ENCODE measurements around the gene HABP2.

HABP2 gene

GRCh38 chr10:113527211-113527906, 25.5 kb upstream of the HABP2 start:
- no peak for DNase-seq

GRCh38 chr10:113528876-113529275, 24.0 kb upstream of the HABP2 start:
- no peak for DNase-seq

GRCh38 chr10:113529575-113529974, 23.3 kb upstream of the HABP2 start:
- DNase-seq, result no peak

GRCh38 chr10:113530476-113530875, 22.4 kb upstream of the HABP2 start:
- no peak for DNase-seq

- no peak for DNase-seq
These were observed 20.1 kb upstream of the HABP2 start for GRCh38 chr10:113532724-113533123.

GRCh38 chr10:113533801-113534200, 19.1 kb upstream of the HABP2 start:
- no peak for DNase-seq

GRCh38 chr10:113534423-113534822, 18.4 kb upstream of the HABP2 start:
- no peak for DNase-seq

GRCh38 chr10:113537672-113538071, 15.2 kb upstream of the HABP2 start:
- no peak for DNase-seq

- DNase-seq, result no peak
These were observed 14.7 kb upstream of the HABP2 start for GRCh38 chr10:113538151-113538550.

GRCh38 chr10:113539789-113540188, 13.1 kb upstream of the HABP2 start:
- no peak for DNase-seq

- no peak for DNase-seq
These were observed 11.9 kb upstream of the HABP2 start for GRCh38 chr10:113540845-113541548.

- DNase-seq, result no peak
These were observed 11.3 kb upstream of the HABP2 start for GRCh38 chr10:113541549-113541927.

GRCh38 chr10:113543107-113543955, 9.5 kb upstream of the HABP2 start:
- DNase-seq, result no peak

GRCh38 chr10:113544392-113544791, 8.5 kb upstream of the HABP2 start:
- no peak for DNase-seq

- DNase-seq, result no peak
These were observed 5.4 kb upstream of the HABP2 start for GRCh38 chr10:113547426-113547825.

GRCh38 chr10:113549856-113550255, 3.0 kb upstream of the HABP2 start:
- no peak for DNase-seq

- DNase-seq, result no peak
These were observed 2.5 kb upstream of the HABP2 start for GRCh38 chr10:113550365-113550764.

- no peak for DNase-seq
These were observed 839 bp upstream of the HABP2 start for GRCh38 chr10:113552014-113552413.

- DNase-seq, result no peak
These were observed 296 bp downstream of the HABP2 start for GRCh38 chr10:113553149-113553548.

GRCh38 chr10:113554214-113554613, 1.4 kb downstream of the HABP2 start:
- no peak for DNase-seq

- no peak for DNase-seq
These were observed 2.4 kb downstream of the HABP2 start for GRCh38 chr10:113555245-113555644.

GRCh38 chr10:113555751-113556150, 2.9 kb downstream of the HABP2 start:
- no peak for DNase-seq

GRCh38 chr10:113557424-113557862, 4.6 kb downstream of the HABP2 start:
- no peak for DNase-seq

- DNase-seq, result no peak
These were observed 5.1 kb downstream of the HABP2 start for GRCh38 chr10:113557903-113558321.

Data from DMS 273 treated with DMSO at 0.1 percent for 48 hours (cell line).